AG09319 (cell line): ENCODE results near the gene EP400.

Source experiments
- DNase-seq: peaks from one replicate; pipeline ENCODE4 v3.0.0-alpha.2; 2010; ENCODE audit warnings: low read depth; ENCODE audit errors: extremely low read depth
- TF ChIP-seq, protein P1 (sequence below): IDR thresholded peaks from 2 replicates; pipeline ENCODE4 v1.5.1; 2011; ENCODE audit warnings: low read depth, mild to moderate bottlenecking, inconsistent platforms, low read length, moderate library complexity

Gene EP400

GRCh38 chr12:132116709-132117557 is 167.2 kb downstream of the EP400 start:
- DNase-seq = no peak
- TF ChIP-seq, protein P1, sequence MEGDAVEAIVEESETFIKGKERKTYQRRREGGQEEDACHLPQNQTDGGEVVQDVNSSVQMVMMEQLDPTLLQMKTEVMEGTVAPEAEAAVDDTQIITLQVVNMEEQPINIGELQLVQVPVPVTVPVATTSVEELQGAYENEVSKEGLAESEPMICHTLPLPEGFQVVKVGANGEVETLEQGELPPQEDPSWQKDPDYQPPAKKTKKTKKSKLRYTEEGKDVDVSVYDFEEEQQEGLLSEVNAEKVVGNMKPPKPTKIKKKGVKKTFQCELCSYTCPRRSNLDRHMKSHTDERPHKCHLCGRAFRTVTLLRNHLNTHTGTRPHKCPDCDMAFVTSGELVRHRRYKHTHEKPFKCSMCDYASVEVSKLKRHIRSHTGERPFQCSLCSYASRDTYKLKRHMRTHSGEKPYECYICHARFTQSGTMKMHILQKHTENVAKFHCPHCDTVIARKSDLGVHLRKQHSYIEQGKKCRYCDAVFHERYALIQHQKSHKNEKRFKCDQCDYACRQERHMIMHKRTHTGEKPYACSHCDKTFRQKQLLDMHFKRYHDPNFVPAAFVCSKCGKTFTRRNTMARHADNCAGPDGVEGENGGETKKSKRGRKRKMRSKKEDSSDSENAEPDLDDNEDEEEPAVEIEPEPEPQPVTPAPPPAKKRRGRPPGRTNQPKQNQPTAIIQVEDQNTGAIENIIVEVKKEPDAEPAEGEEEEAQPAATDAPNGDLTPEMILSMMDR = no peak

- no peak for DNase-seq
- TF ChIP-seq, protein P1 = no peak
Measured at GRCh38 chr12:132117558-132117875, 167.8 kb downstream of the EP400 start.

GRCh38 chr12:132118876-132119275 is 169.1 kb downstream of the EP400 start:
- DNase-seq = no peak
- TF ChIP-seq, protein P1 = no peak

DNA sequence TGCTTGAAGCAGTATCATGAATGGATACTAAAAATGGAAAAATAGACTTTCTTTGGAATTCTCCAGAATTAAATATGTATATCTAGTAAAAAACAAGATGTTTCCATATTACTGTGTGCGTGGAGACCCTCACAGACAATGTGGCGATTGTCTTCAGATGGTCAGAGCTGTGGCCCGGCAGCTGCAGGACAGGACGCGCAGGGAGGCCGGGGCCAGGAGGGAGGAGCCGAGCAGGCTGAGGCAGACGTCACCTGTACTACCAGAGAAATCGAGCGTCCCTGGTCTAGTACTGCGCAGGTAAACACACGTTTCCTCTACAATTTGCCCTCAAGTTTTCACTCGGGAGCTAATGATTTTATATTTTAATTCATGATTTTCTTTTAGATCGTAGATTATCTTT is 171.5 kb downstream of the EP400 start:
- TF ChIP-seq, protein P1 = no peak
- DNase-seq = no peak

GRCh38 chr12:132123970-132124765 is 174.4 kb downstream of the EP400 start:
- DNase-seq = no peak
- TF ChIP-seq, protein P1 = no peak

GRCh38 chr12:132124766-132125425 is 175.2 kb downstream of the EP400 start:
- TF ChIP-seq, protein P1 = no peak
- no peak for DNase-seq
